ACC112 (cell line): ENCODE data around the gene PGBD5.

Source experiments
- H2AFZ ChIP-seq: fragments of 200-600 bp; sonication (generic); one replicate; pipeline ENCODE4 v1.6.0; 2017; ENCODE audit warnings: antibody characterized with exemption, low read length; ENCODE audit not compliant: unreplicated experiment
- H3K27ac ChIP-seq: fragments of 200-600 bp; sonication (generic); 2 replicates; pipeline ENCODE4 v1.5.1; 2014; ENCODE audit warnings: low read depth, mild to moderate bottlenecking, antibody characterized with exemption, low read length, moderate library complexity
- H3K27me3 ChIP-seq: fragments of 200-600 bp; sonication (generic); 2 replicates; pipeline ENCODE4 v1.6.1; 2014; ENCODE audit warnings: mild to moderate bottlenecking, antibody characterized with exemption, low read length, moderate library complexity, mixed read lengths; ENCODE audit not compliant: insufficient read depth
- H3K36me3 ChIP-seq: fragments of 200-600 bp; sonication (generic); 2 replicates; pipeline ENCODE4 v1.6.1; 2016; ENCODE audit warnings: mild to moderate bottlenecking, antibody characterized with exemption, low read length, moderate library complexity, mixed read lengths; ENCODE audit not compliant: insufficient read depth
- H3K4me1 ChIP-seq: fragments of 200-600 bp; sonication (generic); one replicate; pipeline ENCODE4 v1.6.1; 2016; ENCODE audit warnings: low read length, mixed read lengths; ENCODE audit not compliant: insufficient read depth, unreplicated experiment, control insufficient read depth
- H3K4me3 ChIP-seq: fragments of 200-600 bp; sonication (generic); 2 replicates; pipeline ENCODE4 v1.5.1; 2014; ENCODE audit warnings: mild to moderate bottlenecking, low read depth, low read length
- H3K79me2 ChIP-seq: fragments of 200-600 bp; sonication (generic); one replicate; pipeline ENCODE4 v1.6.0; 2016; ENCODE audit warnings: low read length; ENCODE audit not compliant: control insufficient read depth, unreplicated experiment, insufficient read depth

PGBD5 gene

DNA sequence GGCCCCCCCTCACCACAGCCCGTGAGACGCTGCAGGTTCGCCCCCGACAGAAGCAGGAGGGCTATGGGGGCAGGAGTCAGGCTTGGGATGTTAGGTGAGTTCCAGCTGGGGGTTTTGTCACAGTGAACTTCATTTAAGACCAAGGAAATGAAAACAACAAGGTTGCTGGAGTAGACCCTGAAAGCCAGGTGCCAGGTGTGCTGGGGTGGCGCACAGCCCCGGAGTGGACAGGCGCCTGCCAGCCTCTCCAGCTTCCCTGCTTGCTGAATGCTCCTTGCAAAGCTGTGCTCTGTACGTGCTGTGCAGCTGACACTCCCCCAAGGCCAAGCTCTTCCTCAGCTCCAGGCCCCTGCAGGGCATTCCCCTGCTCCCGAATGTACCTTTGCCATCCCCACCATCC, 102.4 kb downstream of the PGBD5 start:
- H3K4me3 ChIP-seq = no peak overlapping the region
- H3K27ac ChIP-seq = no peak overlapping the region
- H3K27me3 ChIP-seq = no peaks in the 10 kb centered on the region
- no peak overlapping the region for H2AFZ ChIP-seq
- H3K4me1 ChIP-seq = no peaks in the 10 kb centered on the region
- no peaks in the 10 kb centered on the region for H3K36me3 ChIP-seq
- H3K79me2 ChIP-seq = no peaks in the 10 kb centered on the region

DNA sequence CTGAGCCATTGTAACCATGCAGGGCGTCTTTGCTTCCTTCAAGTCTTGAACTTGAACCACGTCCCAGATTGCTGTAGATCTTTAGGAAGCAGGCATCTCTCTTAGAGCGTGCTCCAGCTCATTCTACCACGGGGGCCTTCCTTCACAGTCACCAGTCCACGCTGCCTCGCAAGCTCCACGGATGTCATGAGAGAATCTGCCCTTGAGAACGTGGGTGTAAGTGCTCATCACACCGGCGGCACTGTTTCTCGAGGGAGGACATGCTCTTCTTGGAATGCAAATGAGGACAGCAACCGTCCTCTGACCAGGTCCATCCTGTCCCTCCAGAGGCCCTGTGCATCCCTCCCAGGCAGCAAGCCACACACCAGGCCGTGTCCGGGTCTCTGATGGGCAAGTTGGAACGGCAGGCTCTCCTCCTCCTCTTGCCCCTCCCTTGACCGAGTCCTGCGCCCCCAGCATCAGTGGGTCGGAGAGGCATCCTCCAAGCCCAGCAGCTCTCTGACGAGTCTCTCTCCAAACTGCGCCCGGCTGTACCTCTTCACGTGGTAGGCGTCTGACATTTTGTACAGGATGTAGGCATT, 103.1 kb downstream of the PGBD5 start:
- Histone ChIP-seq H3K79me2 (no peaks in the 10 kb centered on the region), H3K36me3 (no peaks in the 10 kb centered on the region), H2AFZ (no peak overlapping the region), H3K27me3 (no peaks in the 10 kb centered on the region), H3K4me1 (no peaks in the 10 kb centered on the region), H3K27ac (no peak overlapping the region), H3K4me3 (no peak overlapping the region)

DNA sequence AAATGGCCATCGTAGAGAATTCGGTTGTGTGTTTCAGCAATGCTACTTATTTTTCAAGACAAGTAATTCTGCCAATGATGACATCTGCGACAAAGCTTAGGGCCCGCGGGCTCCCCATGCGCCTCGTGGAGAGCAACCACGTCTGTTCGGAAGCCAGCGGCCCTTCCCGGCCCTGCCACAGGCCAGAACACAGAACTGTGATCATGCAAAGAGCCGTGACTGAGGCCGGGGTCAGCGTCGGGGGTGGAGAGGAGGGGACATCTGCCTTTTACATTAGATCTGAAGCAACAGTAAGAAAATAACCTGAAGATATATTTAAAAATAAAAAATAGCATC, 103.7 kb downstream of the PGBD5 start:
- Histone ChIP-seq H3K27me3 (no peaks in the 10 kb centered on the region), H3K36me3 (no peaks in the 10 kb centered on the region), H3K4me1 (no peaks in the 10 kb centered on the region), H3K79me2 (no peaks in the 10 kb centered on the region), H3K27ac (no peak overlapping the region), H3K4me3 (no peak overlapping the region), H2AFZ (no peak overlapping the region)

DNA sequence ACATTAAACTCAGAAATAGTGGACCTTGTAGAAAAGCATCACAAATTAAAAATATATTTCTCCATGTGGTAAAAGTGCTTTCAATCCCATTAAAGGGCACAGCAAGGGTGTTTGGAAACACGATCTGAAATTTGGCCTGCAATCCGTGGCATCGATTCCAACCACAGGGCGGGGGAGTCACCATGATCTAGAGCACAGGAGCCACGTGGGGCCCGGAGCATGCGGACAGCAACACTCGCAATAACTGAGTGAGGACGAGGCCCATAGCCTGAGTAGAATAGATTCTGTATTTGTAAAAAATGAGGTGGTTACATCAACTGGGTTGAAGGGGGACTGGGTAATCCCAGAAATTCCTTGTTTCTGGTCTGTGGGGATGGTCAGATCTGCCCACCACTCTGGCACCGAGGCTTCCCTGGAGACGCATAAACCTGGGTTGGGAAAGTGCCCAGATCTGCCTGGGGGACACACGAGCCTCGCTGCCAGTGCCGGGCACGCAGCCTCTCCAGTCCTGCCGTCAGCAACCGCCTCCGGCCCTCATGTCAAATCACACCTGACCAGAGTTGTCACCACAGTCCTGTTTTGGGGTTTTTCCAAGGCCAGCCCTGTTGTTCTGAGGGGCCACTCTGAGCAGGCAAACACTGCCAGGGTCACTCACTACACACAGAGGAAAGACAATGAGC, 104.3 kb downstream of the PGBD5 start:
- no peaks in the 10 kb centered on the region for H3K36me3 ChIP-seq
- no peaks in the 10 kb centered on the region for H3K27me3 ChIP-seq
- H2AFZ ChIP-seq = no peak overlapping the region
- H3K27ac ChIP-seq = no peak overlapping the region
- H3K4me1 ChIP-seq = no peaks in the 10 kb centered on the region
- H3K4me3 ChIP-seq = no peak overlapping the region
- H3K79me2 ChIP-seq = no peaks in the 10 kb centered on the region

DNA sequence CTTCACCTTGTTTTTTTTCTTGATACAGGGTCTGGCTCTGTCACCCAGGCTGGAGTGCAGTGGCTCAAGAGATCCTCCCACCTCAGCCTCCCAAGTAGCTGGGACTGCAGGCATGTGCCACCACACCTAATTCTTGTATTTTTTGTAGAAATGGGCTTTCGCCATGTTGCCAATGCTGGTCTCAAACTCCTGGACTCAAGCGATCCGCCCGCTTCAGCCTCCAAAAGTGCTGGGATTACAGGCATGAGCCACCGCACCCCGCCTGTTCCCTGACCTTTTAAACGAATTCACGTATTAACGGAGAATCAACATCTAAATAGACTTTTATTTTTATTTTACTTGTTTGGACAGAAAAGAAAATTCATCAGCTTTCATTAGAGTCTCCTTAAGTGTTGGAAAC, 104.8 kb downstream of the PGBD5 start:
- Histone ChIP-seq H3K27me3 (no peaks in the 10 kb centered on the region), H3K4me3 (no peak overlapping the region), H3K36me3 (no peaks in the 10 kb centered on the region), H3K79me2 (no peaks in the 10 kb centered on the region), H2AFZ (no peak overlapping the region), H3K4me1 (no peaks in the 10 kb centered on the region), H3K27ac (no peak overlapping the region)

DNA sequence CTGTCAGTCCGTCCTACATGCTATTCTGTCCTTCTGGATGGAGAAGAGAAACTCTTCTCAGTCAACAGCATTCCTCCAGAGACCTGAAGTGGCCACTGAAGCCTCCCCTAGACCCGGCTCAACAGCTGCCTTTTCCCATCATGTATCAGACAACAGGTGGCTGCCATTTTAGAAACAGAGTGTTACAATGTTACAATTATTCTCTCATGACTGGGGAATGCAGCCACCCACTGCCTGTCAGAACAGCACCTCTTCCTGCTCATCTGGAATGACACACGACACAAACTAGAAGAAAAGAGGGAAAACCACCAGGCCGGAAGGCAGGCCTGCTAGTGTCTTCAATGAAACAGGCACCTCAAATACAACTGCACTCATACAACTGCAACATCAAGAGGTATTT, 105.3 kb downstream of the PGBD5 start:
- Histone ChIP-seq H2AFZ (no peak overlapping the region), H3K27ac (no peak overlapping the region), H3K27me3 (no peaks in the 10 kb centered on the region), H3K4me1 (no peaks in the 10 kb centered on the region), H3K79me2 (no peaks in the 10 kb centered on the region), H3K36me3 (no peaks in the 10 kb centered on the region), H3K4me3 (no peak overlapping the region)

DNA sequence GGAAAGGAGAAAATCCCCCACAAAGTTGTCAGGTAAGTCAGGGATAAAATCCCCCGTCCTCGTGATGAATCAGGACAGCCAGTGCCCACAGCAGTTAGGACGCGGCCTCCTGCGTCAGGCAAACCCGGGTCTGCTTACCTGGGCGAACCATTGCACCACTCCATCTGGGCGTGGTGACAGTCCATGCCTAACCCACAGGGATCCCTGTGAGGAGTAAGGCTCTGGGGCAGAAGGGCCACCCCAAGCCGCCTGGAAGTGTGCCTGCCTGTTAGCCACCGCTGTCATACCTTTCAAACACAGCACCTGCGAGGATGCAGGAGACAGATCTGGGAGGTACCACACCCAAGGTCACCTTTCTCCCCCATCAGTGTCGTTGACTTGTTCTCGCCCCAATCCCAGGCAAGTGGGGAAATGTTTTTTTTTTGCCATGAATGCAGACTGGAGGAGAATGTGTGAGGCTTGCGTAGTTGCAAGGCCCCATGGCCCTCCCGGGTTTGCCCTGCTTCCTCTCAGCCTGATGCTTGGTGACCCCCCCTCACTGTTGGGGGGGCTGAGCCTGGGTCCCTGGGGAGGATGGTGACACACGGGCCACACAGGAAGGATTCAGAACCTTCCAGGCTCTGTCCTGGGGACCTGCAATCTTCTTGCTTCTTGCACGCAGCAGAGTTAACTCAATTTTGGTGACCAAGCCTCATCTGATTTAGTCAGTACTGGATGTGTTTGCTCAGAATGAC, 107.0 kb downstream of the PGBD5 start:
- no peak overlapping the region for H3K4me3 ChIP-seq
- no peak overlapping the region for H2AFZ ChIP-seq
- no peaks in the 10 kb centered on the region for H3K79me2 ChIP-seq
- H3K27ac ChIP-seq = no peak overlapping the region
- no peaks in the 10 kb centered on the region for H3K4me1 ChIP-seq
- peaks cover 4% of the 10 kb centered on the region; the same call in 1 of the 2 replicates for H3K27me3 ChIP-seq
- H3K36me3 ChIP-seq = no peaks in the 10 kb centered on the region

DNA sequence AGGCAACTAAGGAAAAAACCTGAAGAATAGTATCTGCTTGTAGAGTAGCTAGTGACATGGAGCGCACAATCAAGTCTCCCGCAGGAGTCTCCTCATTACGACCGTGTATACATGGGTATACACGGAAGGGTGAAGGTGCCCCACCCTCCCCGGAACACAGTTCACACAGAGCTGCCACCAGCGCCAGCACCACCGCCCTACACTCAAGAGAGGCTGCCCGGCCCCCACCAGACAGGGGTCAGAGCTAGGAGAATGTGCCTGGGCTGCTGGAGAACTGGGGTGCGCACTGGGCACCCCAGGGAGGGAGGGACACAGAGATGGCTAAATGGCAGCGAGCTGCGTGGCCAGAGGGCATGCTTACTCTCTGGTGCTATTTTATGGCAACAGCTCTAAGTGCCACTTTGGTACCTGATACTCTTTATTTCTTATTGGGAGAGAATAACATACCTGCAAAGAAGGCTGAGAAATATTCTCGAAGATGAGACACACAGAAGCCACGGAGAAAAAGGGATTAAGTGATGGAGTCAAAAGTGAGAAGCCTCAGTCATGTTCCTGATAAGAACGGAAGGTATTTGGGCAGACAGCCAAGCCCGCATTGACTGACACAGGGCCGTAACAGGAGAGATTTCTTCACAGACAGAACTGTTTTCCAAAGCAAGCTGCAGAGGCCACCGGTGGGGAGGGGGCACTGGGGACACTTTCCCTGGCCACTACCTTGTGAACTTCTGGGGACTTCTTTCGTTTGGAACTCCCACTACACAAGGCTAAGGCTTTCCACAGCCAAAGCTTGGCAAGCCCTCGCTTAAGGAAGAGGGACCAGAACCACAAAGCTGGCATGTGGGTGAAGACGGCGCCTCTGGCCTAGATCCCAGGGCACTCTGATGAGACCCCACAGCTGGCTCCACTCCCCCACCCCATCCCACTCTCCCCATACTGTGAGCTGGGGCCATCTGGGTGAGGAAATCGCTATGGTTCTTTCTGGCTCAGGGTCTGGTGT, 108.0 kb downstream of the PGBD5 start:
- Histone ChIP-seq H3K4me3 (no peak overlapping the region), H3K27ac (no peak overlapping the region), H2AFZ (no peak overlapping the region), H3K79me2 (no peaks in the 10 kb centered on the region), H3K4me1 (no peaks in the 10 kb centered on the region), H3K27me3 (peaks cover 12% of the 10 kb centered on the region), H3K36me3 (no peaks in the 10 kb centered on the region)

DNA sequence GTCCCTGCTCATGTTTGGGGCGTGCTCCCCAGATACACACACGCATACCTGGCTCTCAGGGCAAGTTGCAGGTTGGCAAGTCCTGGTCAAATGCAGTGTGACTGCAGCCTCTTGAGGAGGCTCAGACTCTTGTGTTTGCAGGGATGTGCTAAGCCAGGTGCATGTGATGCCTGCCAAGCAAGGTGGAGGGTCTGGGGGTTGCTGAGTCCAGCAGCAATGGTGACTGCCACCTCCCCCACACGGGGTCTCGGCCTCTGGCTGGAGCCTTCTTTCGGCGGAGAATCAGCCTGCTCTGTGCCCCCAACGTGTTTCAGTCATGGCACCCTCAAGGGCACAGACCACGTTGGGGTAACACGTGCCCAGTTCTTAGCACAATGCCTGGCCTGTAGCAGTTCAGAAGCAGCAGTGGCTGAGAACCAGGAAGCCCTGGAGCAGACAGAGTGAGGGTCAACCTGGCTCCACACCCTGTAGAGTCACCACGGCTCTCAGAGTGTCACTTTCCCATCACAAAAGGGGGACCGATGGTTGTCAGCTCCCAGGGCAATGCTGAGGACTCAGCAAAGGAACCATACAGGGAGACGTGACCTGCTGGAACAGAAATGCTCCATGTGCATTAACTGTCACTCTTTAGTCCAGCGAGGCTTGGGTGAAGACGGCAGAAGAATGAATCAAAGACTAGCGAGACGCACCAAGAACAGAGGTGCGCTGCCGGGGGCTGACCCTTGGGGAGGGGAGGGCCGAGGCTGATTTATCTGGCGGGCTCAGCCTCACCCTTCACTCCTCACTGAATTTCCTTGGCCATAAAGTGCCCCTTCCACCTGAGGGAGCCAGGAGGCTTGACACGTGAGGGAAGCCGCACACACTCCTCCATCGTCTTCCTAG, 109.0 kb downstream of the PGBD5 start:
- H3K4me1 ChIP-seq = no peaks in the 10 kb centered on the region
- peaks cover 17% of the 10 kb centered on the region for H3K27me3 ChIP-seq
- H3K27ac ChIP-seq = no peak overlapping the region
- no peaks in the 10 kb centered on the region for H3K36me3 ChIP-seq
- H2AFZ ChIP-seq = no peak overlapping the region
- no peaks in the 10 kb centered on the region for H3K79me2 ChIP-seq
- no peak overlapping the region for H3K4me3 ChIP-seq

DNA sequence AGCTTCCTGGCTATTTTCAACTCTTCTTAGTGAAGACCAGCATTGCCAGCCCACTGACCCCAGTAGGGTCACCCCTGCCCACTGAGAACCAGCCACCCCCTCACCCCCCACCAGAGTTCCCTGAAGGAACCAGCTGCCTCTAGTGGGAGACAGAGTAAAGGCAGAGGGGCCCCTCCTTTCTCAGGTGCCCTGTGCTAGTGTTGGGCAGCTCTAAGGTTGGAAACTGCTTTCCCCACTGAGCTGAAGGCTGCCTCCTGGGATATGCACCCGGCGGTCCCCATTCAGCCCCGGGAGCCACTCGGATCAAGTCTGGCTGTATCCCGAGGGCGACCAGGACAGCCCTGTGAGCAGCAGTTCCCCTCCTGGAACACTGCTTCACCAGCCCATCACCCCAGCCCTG, 111.0 kb downstream of the PGBD5 start:
- no peaks in the 10 kb centered on the region for H3K36me3 ChIP-seq
- H2AFZ ChIP-seq = no peak overlapping the region
- peaks cover 21% of the 10 kb centered on the region for H3K27me3 ChIP-seq
- H3K4me3 ChIP-seq = no peak overlapping the region
- H3K79me2 ChIP-seq = no peaks in the 10 kb centered on the region
- no peak overlapping the region for H3K27ac ChIP-seq
- no peaks in the 10 kb centered on the region for H3K4me1 ChIP-seq
